Astrocyte (in vitro differentiated cells and primary cell): ENCODE data around the gene STX12. TPM values are rescaled to one million over a fixed set of nuclear protein-coding genes. Genes with fewer than 3 reads are reported as not detected.

Experiments used
- DNase-seq: peaks from one replicate; pipeline ENCODE4 v3.0.0-alpha.2; 2010; ENCODE audit warnings: low read depth
- FAIRE-seq: peaks from 2 replicates; lab custom pipeline; 2011; peaks lifted over from hg19 to GRCh38; lab: Jason Lieb, UNC
- H2AFZ ChIP-seq: 2 replicates; pipeline ENCODE4 v1.6.0; 2012; ENCODE audit warnings: low read depth, low read length, inconsistent platforms
- H3K27ac ChIP-seq: 2 replicates; pipeline ENCODE4 v1.5.1; 2011; ENCODE audit warnings: low read depth, low read length, inconsistent platforms
- H3K27me3 ChIP-seq: 2 replicates; pipeline ENCODE4 v1.6.0; 2011; ENCODE audit warnings: low read length, inconsistent platforms; ENCODE audit not compliant: insufficient read depth
- H3K36me3 ChIP-seq: 2 replicates; pipeline ENCODE4 v1.5.1; 2011; ENCODE audit warnings: low read length, inconsistent platforms; ENCODE audit not compliant: insufficient read depth
- H3K4me1 ChIP-seq: 2 replicates; pipeline ENCODE4 v1.5.1; 2011; ENCODE audit warnings: low read length, inconsistent platforms; ENCODE audit not compliant: insufficient read depth
- H3K4me2 ChIP-seq: 2 replicates; pipeline ENCODE4 v1.6.0; 2012; ENCODE audit warnings: low read length, inconsistent platforms
- H3K4me3 ChIP-seq: 2 replicates; pipeline ENCODE4 v1.5.1; 2011; ENCODE audit warnings: low read depth, mild to moderate bottlenecking, low read length, inconsistent platforms; ENCODE audit not compliant: insufficient read depth
- H3K79me2 ChIP-seq: 2 replicates; pipeline ENCODE4 v1.6.0; 2012; ENCODE audit warnings: mild to moderate bottlenecking, low read length, inconsistent platforms; ENCODE audit not compliant: insufficient read depth
- H3K9ac ChIP-seq: 2 replicates; pipeline ENCODE4 v1.6.0; 2012; ENCODE audit warnings: mild to moderate bottlenecking, low read length, inconsistent platforms
- H3K9me3 ChIP-seq: 2 replicates; pipeline ENCODE4 v1.5.1; 2012; ENCODE audit warnings: low read depth, mild to moderate bottlenecking, low read length, inconsistent platforms; ENCODE audit not compliant: insufficient read depth
- H4K20me1 ChIP-seq: 2 replicates; pipeline ENCODE4 v1.6.0; 2012; ENCODE audit warnings: low read length, inconsistent platforms; ENCODE audit not compliant: insufficient read depth
- H3K27ac Mint-ChIP-seq: one replicate; pipeline ENCODE4 v1.8.0; 2021; ENCODE audit warnings: mild to moderate bottlenecking, mixed read lengths; ENCODE audit not compliant: unreplicated experiment
- H3K27me3 Mint-ChIP-seq: one replicate; pipeline ENCODE4 v1.8.0; 2021; ENCODE audit warnings: low read depth, mixed read lengths; ENCODE audit not compliant: unreplicated experiment
- H3K36me3 Mint-ChIP-seq: one replicate; pipeline ENCODE4 v1.8.0; 2021; ENCODE audit warnings: low read depth, mixed read lengths; ENCODE audit not compliant: unreplicated experiment
- H3K4me1 Mint-ChIP-seq: one replicate; pipeline ENCODE4 v1.8.0; 2021; ENCODE audit warnings: low read depth, mixed read lengths; ENCODE audit not compliant: unreplicated experiment
- H3K4me3 Mint-ChIP-seq: one replicate; pipeline ENCODE4 v1.8.0; 2021; ENCODE audit warnings: mild to moderate bottlenecking, moderate library complexity, mixed read lengths; ENCODE audit not compliant: unreplicated experiment
- H3K9me3 Mint-ChIP-seq: one replicate; pipeline ENCODE4 v1.8.0; 2021; ENCODE audit warnings: mild to moderate bottlenecking, mixed read lengths; ENCODE audit not compliant: unreplicated experiment
- EZH2 ChIP-seq: IDR thresholded peaks from 2 replicates; pipeline ENCODE4 v1.6.1; 2012; ENCODE audit warnings: mild to moderate bottlenecking, low read length, inconsistent platforms; ENCODE audit not compliant: insufficient read depth
- total RNA-seq: library from RNA; stranded (reverse); gene quantifications from 2 replicates; pipeline ENCODE4 v1.2.1, GENCODE V29; 2021
- TF ChIP-seq, protein P1 (sequence below): IDR thresholded peaks from 2 replicates; pipeline ENCODE4 v1.5.1; 2011; ENCODE audit warnings: low read depth, mild to moderate bottlenecking, inconsistent platforms, low read length, moderate library complexity; ENCODE audit not compliant: insufficient read depth

The STX12 gene
- total RNA-seq, 1 donor from 2014 or later, result 62.1 TPM

DNA sequence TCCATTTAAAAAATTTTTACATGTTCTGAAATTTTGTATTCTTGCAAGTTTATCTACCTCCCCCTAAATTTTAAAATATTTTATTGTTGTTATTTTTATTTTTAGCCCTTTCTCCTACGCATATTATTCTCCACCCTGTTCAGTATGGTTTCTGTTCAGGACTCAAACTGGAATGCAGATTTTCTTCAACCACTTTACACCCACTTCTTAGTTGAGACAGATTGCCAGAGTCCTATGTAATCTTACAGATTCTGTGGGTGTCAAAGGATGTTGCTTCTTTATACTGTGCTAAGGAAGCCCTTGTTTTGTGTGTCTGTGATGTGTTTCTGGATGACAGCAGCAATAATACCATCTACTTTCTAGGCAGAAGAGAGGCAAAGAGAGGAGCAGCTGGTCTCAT, 36.9 kb downstream of the STX12 start:
- H3K36me3 ChIP-seq, result peaks cover 10% of the 10 kb centered on the region
- H3K4me2 ChIP-seq, result no peak overlapping the region
- no peaks in the 10 kb centered on the region for H3K27me3 ChIP-seq
- no peaks in the 10 kb centered on the region for H4K20me1 ChIP-seq
- Mint-ChIP-seq H3K27ac (no peak overlapping the region), H3K27me3 (no peaks in the 10 kb centered on the region), H3K4me3 (no peak overlapping the region), H3K9me3 (no peaks in the 10 kb centered on the region), H3K36me3 (peaks cover 10% of the 10 kb centered on the region), H3K4me1 (no peaks in the 10 kb centered on the region)
- no peak overlapping the region for H3K9ac ChIP-seq
- TF ChIP-seq EZH2, result no peak
- TF ChIP-seq, protein P1, sequence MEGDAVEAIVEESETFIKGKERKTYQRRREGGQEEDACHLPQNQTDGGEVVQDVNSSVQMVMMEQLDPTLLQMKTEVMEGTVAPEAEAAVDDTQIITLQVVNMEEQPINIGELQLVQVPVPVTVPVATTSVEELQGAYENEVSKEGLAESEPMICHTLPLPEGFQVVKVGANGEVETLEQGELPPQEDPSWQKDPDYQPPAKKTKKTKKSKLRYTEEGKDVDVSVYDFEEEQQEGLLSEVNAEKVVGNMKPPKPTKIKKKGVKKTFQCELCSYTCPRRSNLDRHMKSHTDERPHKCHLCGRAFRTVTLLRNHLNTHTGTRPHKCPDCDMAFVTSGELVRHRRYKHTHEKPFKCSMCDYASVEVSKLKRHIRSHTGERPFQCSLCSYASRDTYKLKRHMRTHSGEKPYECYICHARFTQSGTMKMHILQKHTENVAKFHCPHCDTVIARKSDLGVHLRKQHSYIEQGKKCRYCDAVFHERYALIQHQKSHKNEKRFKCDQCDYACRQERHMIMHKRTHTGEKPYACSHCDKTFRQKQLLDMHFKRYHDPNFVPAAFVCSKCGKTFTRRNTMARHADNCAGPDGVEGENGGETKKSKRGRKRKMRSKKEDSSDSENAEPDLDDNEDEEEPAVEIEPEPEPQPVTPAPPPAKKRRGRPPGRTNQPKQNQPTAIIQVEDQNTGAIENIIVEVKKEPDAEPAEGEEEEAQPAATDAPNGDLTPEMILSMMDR, result no peak
- no peaks in the 10 kb centered on the region for H3K4me1 ChIP-seq
- DNase-seq (no peak), FAIRE-seq (no peak)
- H3K79me2 ChIP-seq, result no peaks in the 10 kb centered on the region
- H3K9me3 ChIP-seq, result no peaks in the 10 kb centered on the region
- no peak overlapping the region for H2AFZ ChIP-seq
- no peak overlapping the region for H3K4me3 ChIP-seq
- H3K27ac ChIP-seq, result no peak overlapping the region

GRCh38 chr1:27811741-27812500, 38.9 kb downstream of the STX12 start:
- no peak overlapping the region for H3K4me2 ChIP-seq
- H3K27ac Mint-ChIP-seq, result no peak overlapping the region

More at GRCh38 chr1:27811741-27812500, 38.9 kb downstream of the STX12 start:
- Histone ChIP-seq H3K4me3 (no peak overlapping the region), H2AFZ (no peak overlapping the region), H4K20me1 (no peaks in the 10 kb centered on the region), H3K9ac (no peak overlapping the region), H3K9me3 (no peaks in the 10 kb centered on the region), H3K27ac (no peak overlapping the region), H3K27me3 (no peaks in the 10 kb centered on the region), H3K4me1 (no peaks in the 10 kb centered on the region), H3K79me2 (no peaks in the 10 kb centered on the region), H3K36me3 (peaks cover 12% of the 10 kb centered on the region)
- H3K36me3 Mint-ChIP-seq, result peaks cover 15% of the 10 kb centered on the region
- no peak for DNase-seq
- FAIRE-seq, result no peak
- H3K4me1 Mint-ChIP-seq, result peaks cover 2% of the 10 kb centered on the region
- H3K27me3 Mint-ChIP-seq, result no peaks in the 10 kb centered on the region
- no peaks in the 10 kb centered on the region for H3K9me3 Mint-ChIP-seq
- TF ChIP-seq, protein P1, result no peak
- no peak for TF ChIP-seq EZH2
- no peak overlapping the region for H3K4me3 Mint-ChIP-seq
